Measurements from ENCODE around the gene NEDD4. TPM values are rescaled to one million over a fixed set of nuclear protein-coding genes. Genes with fewer than 3 reads are reported as not detected.

The NEDD4 gene
- total and polyA plus RNA-seq, 12 donors, result 2.5 to 20.5 (median 9.5) TPM

- H3K27me3 ChIP-seq, result no peaks in the 10 kb centered on the region
- DNase-seq, result no peak
- intact Hi-C loops (cut with DNase I), result no loop called here
- no peak overlapping the region for H3K27ac ChIP-seq
- 64 to 78% (median 70%) methylated on average over 5 of the region's 5 CpGs for WGBS, 4 donors
- H3K4me1 ChIP-seq (replicated peaks in 1 of 2), result no peaks in the 10 kb centered on the region
- no peak overlapping the region for H3K4me3 ChIP-seq
- H3K36me3 ChIP-seq (replicated peaks in 1 of 2), result no peaks in the 10 kb centered on the region
- TF ChIP-seq CTCF (IDR thresholded peaks at IDR 0.05) (no peak), POLR2A (IDR thresholded peaks at IDR 0.05) (no peak)
- H3K9me3 ChIP-seq (replicated peaks in 1 of 3), result no peaks in the 10 kb centered on the region
Observed at GRCh38 chr15:55820043-55820442, 173.4 kb downstream of the NEDD4 start.

- intact Hi-C loops (cut with DNase I), result no loop called here
- no peaks in the 10 kb centered on the region for H3K36me3 ChIP-seq (replicated peaks in 1 of 2)
- H3K9me3 ChIP-seq (replicated peaks in 1 of 3), result no peaks in the 10 kb centered on the region
- no peak for DNase-seq
- no peaks in the 10 kb centered on the region for H3K27me3 ChIP-seq
- H3K4me3 ChIP-seq, result no peak overlapping the region
- H3K4me1 ChIP-seq (replicated peaks in 1 of 2), result no peaks in the 10 kb centered on the region
- no peak for TF ChIP-seq POLR2A (IDR thresholded peaks at IDR 0.05)
- no peak overlapping the region for H3K27ac ChIP-seq
- 81 to 88% (median 84%) methylated on average over 10 of the region's 10 CpGs for WGBS, 4 donors
Observed at GRCh38 chr15:55819397-55820034, 173.9 kb downstream of the NEDD4 start.

- no peak overlapping the region for H3K27ac ChIP-seq
- no peak for DNase-seq
- intact Hi-C loops (cut with DNase I), result no loop called here
- TF ChIP-seq POLR2A (IDR thresholded peaks at IDR 0.05) (no peak), CTCF (IDR thresholded peaks at IDR 0.05) (no peak)
- no peaks in the 10 kb centered on the region for H3K36me3 ChIP-seq (replicated peaks in 1 of 2)
- no peaks in the 10 kb centered on the region for H3K27me3 ChIP-seq
- H3K4me3 ChIP-seq, result no peak overlapping the region
- H3K9me3 ChIP-seq (replicated peaks in 1 of 3), result no peaks in the 10 kb centered on the region
- no peaks in the 10 kb centered on the region for H3K4me1 ChIP-seq (replicated peaks in 1 of 2)
Observed at GRCh38 chr15:55816017-55816416, 177.4 kb downstream of the NEDD4 start.

GRCh38 chr15:55802600-55803376 is 190.6 kb downstream of the NEDD4 start:
- 71 to 79% (median 77%) methylated on average over 5 of the region's 5 CpGs for WGBS, 4 donors
- Histone ChIP-seq H3K4me1 (replicated peaks in 1 of 2) (no peaks in the 10 kb centered on the region), H3K27ac (no peak overlapping the region), H3K27me3 (no peaks in the 10 kb centered on the region), H3K4me3 (no peak overlapping the region), H3K9me3 (replicated peaks in 1 of 3) (no peaks in the 10 kb centered on the region), H3K36me3 (replicated peaks in 1 of 2) (no peaks in the 10 kb centered on the region)
- no peak for DNase-seq
- TF ChIP-seq CTCF (IDR thresholded peaks at IDR 0.05) (no peak), POLR2A (IDR thresholded peaks at IDR 0.05) (no peak)
- intact Hi-C loops (cut with DNase I), result no loop called here
